ENCODE data around the gene ACP6. TPM values are rescaled to one million over a fixed set of nuclear protein-coding genes. Genes with fewer than 3 reads are reported as not detected.

Gene ACP6
- total RNA-seq, 1 donor from 2014 or later: 19.2 TPM

- Mint-ChIP-seq H3K27me3 (ENCODE audit: unreplicated experiment) (peaks cover 2% of the 10 kb centered on the region), H3K27ac (ENCODE audit: unreplicated experiment) (no peak overlapping the region), H3K4me1 (ENCODE audit: unreplicated experiment) (peaks cover 32% of the 10 kb centered on the region), H3K9me3 (ENCODE audit: unreplicated experiment) (no peaks in the 10 kb centered on the region), H3K36me3 (ENCODE audit: low read depth, unreplicated experiment) (peaks cover 9% of the 10 kb centered on the region), H3K4me3 (ENCODE audit: unreplicated experiment) (no peak overlapping the region)
- TF ChIP-seq, protein P1, sequence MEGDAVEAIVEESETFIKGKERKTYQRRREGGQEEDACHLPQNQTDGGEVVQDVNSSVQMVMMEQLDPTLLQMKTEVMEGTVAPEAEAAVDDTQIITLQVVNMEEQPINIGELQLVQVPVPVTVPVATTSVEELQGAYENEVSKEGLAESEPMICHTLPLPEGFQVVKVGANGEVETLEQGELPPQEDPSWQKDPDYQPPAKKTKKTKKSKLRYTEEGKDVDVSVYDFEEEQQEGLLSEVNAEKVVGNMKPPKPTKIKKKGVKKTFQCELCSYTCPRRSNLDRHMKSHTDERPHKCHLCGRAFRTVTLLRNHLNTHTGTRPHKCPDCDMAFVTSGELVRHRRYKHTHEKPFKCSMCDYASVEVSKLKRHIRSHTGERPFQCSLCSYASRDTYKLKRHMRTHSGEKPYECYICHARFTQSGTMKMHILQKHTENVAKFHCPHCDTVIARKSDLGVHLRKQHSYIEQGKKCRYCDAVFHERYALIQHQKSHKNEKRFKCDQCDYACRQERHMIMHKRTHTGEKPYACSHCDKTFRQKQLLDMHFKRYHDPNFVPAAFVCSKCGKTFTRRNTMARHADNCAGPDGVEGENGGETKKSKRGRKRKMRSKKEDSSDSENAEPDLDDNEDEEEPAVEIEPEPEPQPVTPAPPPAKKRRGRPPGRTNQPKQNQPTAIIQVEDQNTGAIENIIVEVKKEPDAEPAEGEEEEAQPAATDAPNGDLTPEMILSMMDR (IDR thresholded peaks at IDR 0.05; ENCODE audit: unreplicated experiment): no peak
- DNase-seq (ENCODE audit: low spot score): no peak
Measured at GRCh38 chr1:147634645-147635044, 35.7 kb downstream of the ACP6 start.

- H3K4me3 Mint-ChIP-seq (ENCODE audit: unreplicated experiment): no peak overlapping the region
- H3K9me3 Mint-ChIP-seq (ENCODE audit: unreplicated experiment): no peaks in the 10 kb centered on the region
- peaks cover 6% of the 10 kb centered on the region for H3K36me3 Mint-ChIP-seq (ENCODE audit: low read depth, unreplicated experiment)
- H3K27me3 Mint-ChIP-seq (ENCODE audit: unreplicated experiment): peaks cover 2% of the 10 kb centered on the region
- TF ChIP-seq, protein P1 (IDR thresholded peaks at IDR 0.05; ENCODE audit: unreplicated experiment): no peak
- no peak for DNase-seq (ENCODE audit: low spot score)
- H3K27ac Mint-ChIP-seq (ENCODE audit: unreplicated experiment): no peak overlapping the region
- H3K4me1 Mint-ChIP-seq (ENCODE audit: unreplicated experiment): peaks cover 27% of the 10 kb centered on the region
Measured at GRCh38 chr1:147633759-147634158, 36.6 kb downstream of the ACP6 start.

- TF ChIP-seq, protein P1 (IDR thresholded peaks at IDR 0.05; ENCODE audit: unreplicated experiment): no peak
- peaks cover 27% of the 10 kb centered on the region for H3K4me1 Mint-ChIP-seq (ENCODE audit: unreplicated experiment)
- no peak overlapping the region for H3K4me3 Mint-ChIP-seq (ENCODE audit: unreplicated experiment)
- H3K27me3 Mint-ChIP-seq (ENCODE audit: unreplicated experiment): peaks cover 4% of the 10 kb centered on the region
- no peak overlapping the region for H3K27ac Mint-ChIP-seq (ENCODE audit: unreplicated experiment)
- H3K9me3 Mint-ChIP-seq (ENCODE audit: unreplicated experiment): no peaks in the 10 kb centered on the region
- peaks cover 9% of the 10 kb centered on the region for H3K36me3 Mint-ChIP-seq (ENCODE audit: low read depth, unreplicated experiment)
- DNase-seq (ENCODE audit: low spot score): no peak
Measured at GRCh38 chr1:147631839-147632238, 38.5 kb downstream of the ACP6 start.

DNA sequence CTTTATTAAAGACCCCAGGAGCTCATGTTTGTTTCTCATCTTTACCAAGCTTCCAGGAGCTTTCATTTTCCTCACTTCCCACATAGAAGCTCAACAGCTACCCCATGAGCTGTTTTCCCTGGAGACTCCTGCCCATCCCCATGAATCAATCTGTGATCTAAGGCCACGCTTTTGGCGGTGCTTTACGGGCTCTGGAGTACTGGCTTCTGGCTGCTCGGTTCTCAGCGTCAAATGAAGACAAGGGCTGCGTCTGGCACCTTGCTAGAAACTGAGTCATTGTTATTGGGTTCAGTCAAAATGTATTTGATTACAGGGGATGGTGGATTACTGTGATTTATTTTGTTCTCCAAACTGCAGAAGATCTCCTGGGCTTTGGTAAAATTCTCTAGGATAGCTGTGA lies 39.9 kb downstream of the ACP6 start:
- no peaks in the 10 kb centered on the region for H3K9me3 Mint-ChIP-seq (ENCODE audit: unreplicated experiment)
- no peak overlapping the region for H3K4me3 Mint-ChIP-seq (ENCODE audit: unreplicated experiment)
- H3K36me3 Mint-ChIP-seq (ENCODE audit: low read depth, unreplicated experiment): peaks cover 5% of the 10 kb centered on the region
- H3K27ac Mint-ChIP-seq (ENCODE audit: unreplicated experiment): no peak overlapping the region
- no peak for DNase-seq (ENCODE audit: low spot score)
- TF ChIP-seq, protein P1 (IDR thresholded peaks at IDR 0.05; ENCODE audit: unreplicated experiment): no peak
- peaks cover 22% of the 10 kb centered on the region for H3K4me1 Mint-ChIP-seq (ENCODE audit: unreplicated experiment)
- peaks cover 4% of the 10 kb centered on the region for H3K27me3 Mint-ChIP-seq (ENCODE audit: unreplicated experiment)

DNA sequence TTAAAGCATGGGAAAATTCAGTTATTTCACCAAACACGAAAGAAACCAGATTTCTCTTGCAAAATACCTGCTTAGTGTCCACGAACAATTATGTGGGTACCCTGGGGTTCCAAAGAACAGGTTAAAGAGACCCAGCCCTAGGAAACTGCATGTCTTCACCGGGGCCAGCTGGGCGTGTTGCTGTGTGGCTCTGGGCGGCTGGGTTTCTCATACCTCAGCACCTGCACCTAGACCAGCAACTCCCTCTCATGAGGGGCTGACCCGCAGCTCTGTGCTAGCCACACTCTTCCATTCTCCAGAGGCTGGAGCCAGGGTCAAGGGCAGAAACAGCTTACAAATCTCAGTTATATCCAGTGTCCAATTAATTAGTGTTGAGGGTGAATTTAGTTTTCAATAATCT lies 40.3 kb downstream of the ACP6 start:
- Mint-ChIP-seq H3K36me3 (ENCODE audit: low read depth, unreplicated experiment) (peaks cover 6% of the 10 kb centered on the region), H3K4me3 (ENCODE audit: unreplicated experiment) (no peak overlapping the region), H3K4me1 (ENCODE audit: unreplicated experiment) (peaks cover 22% of the 10 kb centered on the region), H3K9me3 (ENCODE audit: unreplicated experiment) (no peaks in the 10 kb centered on the region), H3K27me3 (ENCODE audit: unreplicated experiment) (peaks cover 4% of the 10 kb centered on the region), H3K27ac (ENCODE audit: unreplicated experiment) (no peak overlapping the region)
- DNase-seq (ENCODE audit: low spot score): no peak
- TF ChIP-seq, protein P1 (IDR thresholded peaks at IDR 0.05; ENCODE audit: unreplicated experiment): no peak
